Heart right ventricle (tissue), 16 donors: Measurements from ENCODE around the gene PUM1. TPM values are rescaled to one million over a fixed set of nuclear protein-coding genes. Genes with fewer than 3 reads are reported as not detected.

Source experiments
- ATAC-seq, 8 donors: fragments of 200-7000 bp; cut with Tn5 transposase; one replicate each; pipeline ENCODE4 v1.9.1; 2020; ENCODE audit warnings: mild to moderate bottlenecking in 8 of 8, moderate library complexity in 8 of 8, moderate number of reproducible peaks in 1 of 8
- DNase-seq, 2 donors: peaks; one replicate each; pipeline ENCODE4 v3.0.0-alpha.2; 2020
- H3K27ac ChIP-seq, 10 donors: fragments of 200-600 bp; sonication (generic) in 2 of 10; one replicate each; pipeline versions ENCODE4 v1.5.0 to v1.8.0; 2020 to 2022; ENCODE audit warnings: mild to moderate bottlenecking in 3 of 10
- H3K27me3 ChIP-seq, 7 donors: fragments of 200-600 bp; one replicate each; pipeline ENCODE4 v1.8.0; 2021 to 2022; ENCODE audit warnings: mild to moderate bottlenecking in 2 of 7
- H3K36me3 ChIP-seq, 9 donors: fragments of 200-600 bp; sonication (generic) in 1 of 9; one replicate each; pipeline versions ENCODE4 v1.5.0 to v1.8.0; 2020 to 2022; ENCODE audit warnings: mild to moderate bottlenecking in 2 of 9
- H3K4me1 ChIP-seq, 9 donors: fragments of 200-600 bp; sonication (generic) in 1 of 9; one replicate each; pipeline versions ENCODE4 v1.5.0 to v1.8.0; 2020 to 2022; ENCODE audit warnings: mild to moderate bottlenecking in 4 of 9
- H3K4me3 ChIP-seq, 10 donors: fragments of 200-600 bp; sonication (generic) in 2 of 10; one replicate each; pipeline versions ENCODE4 v1.5.0 to v1.8.0; 2020 to 2022; ENCODE audit warnings: mild to moderate bottlenecking in 7 of 10, moderate library complexity in 2 of 10
- H3K9me3 ChIP-seq, 11 donors: fragments of 200-600 bp in 10 of 11; sonication (generic) in 2 of 11; one replicate each; pipeline versions ENCODE4 v1.5.0 to v1.8.0; 2013 to 2022; ENCODE audit warnings: mild to moderate bottlenecking in 2 of 11, control low read depth in 1 of 11, moderate library complexity in 1 of 11
- CTCF ChIP-seq, 9 donors: fragments of 200-600 bp; sonication (generic) in 2 of 9; IDR thresholded peaks; one replicate each; pipeline versions ENCODE4 v1.5.0 to v1.8.0; 2021 to 2022; ENCODE audit warnings: antibody characterized with exemption in 9 of 9, mild to moderate bottlenecking in 5 of 9, moderate library complexity in 1 of 9
- WGBS, 2 donors: extraction: QIAGEN DNeasy Blood & Tissue Kit; methylation state at CpG; one replicate each; pipeline ENCODE4 v1.1.7; 2013; ENCODE audit warnings: inconsistent platforms in 1 of 2; 5-methylcytosine and 5-hydroxymethylcytosine counted together
- intact Hi-C, 10 donors: fragments of 100-400 bp; cut with DNase I; formaldehyde crosslinking; loops; one replicate each; pipeline versions ENCODE4 v1.11.1 to v1.14.2; 2022
- polyA plus RNA-seq, 2 donors: library from polyadenylated mRNA; stranded (reverse); fragments of 200-250 nt; gene quantifications; one replicate each; pipeline ENCODE4 v1.2.3, GENCODE V29; 2013
- total RNA-seq, 10 donors: library from RNA; stranded (reverse); fragmentation: NEBNext Ultra II Directional in 3 of 10; extraction: Animal tissue kit (Norgen Biotek cat#: 25700) in 3 of 10; gene quantifications; one replicate each; pipeline versions ENCODE4 v1.2.1 to v1.2.4, GENCODE V29; 2021 to 2023
- donor health status: Arrhythmogenic right ventricular cardiomyopathy.
- donor health status: ischemic (EF 13 %, LVEDD 7.1; RV severe dilation, severe dysfunction).
- donor health status: healthy with polysubstance abuse.
- donor health status: DM: no; HTN: yes; CAD: no.
- donor health status: DM: no; HTN: no; CAD: no.
- donor health status: ischemic (EF 25% LVEDD 6.9; RV normal size, moderate dysfunction).
- donor health status: ischemic (EF 25% LVEDD 5.7; RV mildly dilated, moderate dysfunction).
- donor health status: healthy.
- donor health status: DM: yes; HTN: yes; CAD: no.
- donor health status: Ischemic cardiomyopathy.
- donor health status: ischemic (EF 35%, LVEDD 5.7; RV mildly dilated, moderate dysfunction).
- donor health status: nonischemic (EF 11% LVEDD 7.7; RV severe dilation, severe dysfunction).
- donor health status: DM: yes; HTN: yes; CAD: no.
- donor health status: PGD.
- donor health status: ischemic (EF 29% LVEDD 5.4; RV normal size, mild dysfunction).
- donor health status: nonischemic (EF 23%, LVEDD 6.1; RV moderate dilation, normal function).

The PUM1 gene
- total and polyA plus RNA-seq, 12 donors: 13.5 to 91.2 (median 81.0) TPM

- Histone ChIP-seq H3K4me3 (no peak overlapping the region), H3K4me1 (peaks cover 0 to 10% (median 0%) of the 10 kb centered on the region in 9 donors), H3K27me3 (peaks cover 0 to under 1% (median 0%) of the 10 kb centered on the region in 7 donors), H3K36me3 (peaks cover 0 to 48% (median 16%) of the 10 kb centered on the region in 9 donors), H3K9me3 (no peaks in the 10 kb centered on the region), H3K27ac (no peak overlapping the region)
- ATAC-seq (peak in 4 of 8 donors; percentile 8 to 25 (median 17)), DNase-seq (no peak)
- intact Hi-C loops: loop anchor here in 3 of 10 donors (5.0 kb wide), 2 partner anchors 148 to 208 kb away; partner anchors contain the start of gene MATN1 (in 2 of the 3)
- 77 to 79% methylated on average over 8 of the region's 8 CpGs for WGBS, 2 donors
- no peak for TF ChIP-seq CTCF (IDR thresholded peaks at IDR 0.05)
Measured at GRCh38 chr1:30929944-30930525, 135.5 kb downstream of the PUM1 start.

- peak; percentile 31 to 83 (median 66) for ATAC-seq
- no peaks in the 10 kb centered on the region for H3K9me3 ChIP-seq
- no peak overlapping the region for H3K4me3 ChIP-seq
- peaks cover 0 to 40% (median 16%) of the 10 kb centered on the region in 9 donors for H3K36me3 ChIP-seq
- H3K27me3 ChIP-seq: peaks cover 0 to 7% (median 0%) of the 10 kb centered on the region in 7 donors
- intact Hi-C loops: loop anchor here in 3 of 10 donors (5.0 kb wide), 2 partner anchors 147 to 207 kb away; partner anchors contain the start of gene MATN1 (in 2 of the 3)
- peak overlapping the region in 1 of 10 donors; percentile 44 for H3K27ac ChIP-seq
- DNase-seq: no peak
- WGBS, 2 donors: 55 to 57% methylated on average over 6 of the region's 6 CpGs
- H3K4me1 ChIP-seq: peaks cover 0 to 10% (median 0%) of the 10 kb centered on the region in 9 donors
- peak; percentile 36 to 76 (median 71) for TF ChIP-seq CTCF (IDR thresholded peaks at IDR 0.05)
Measured at GRCh38 chr1:30929135-30929889, 136.2 kb downstream of the PUM1 start.

GRCh38 chr1:30928789-30929134 is 136.8 kb downstream of the PUM1 start:
- peak overlapping the region in 1 of 10 donors; percentile 44 for H3K27ac ChIP-seq
- no peak for TF ChIP-seq CTCF (IDR thresholded peaks at IDR 0.05)
- ATAC-seq: peak in 1 of 8 donors; percentile 23

GRCh38 chr1:30928171-30928570 is 137.3 kb downstream of the PUM1 start:
- DNase-seq (no peak), ATAC-seq (no peak)
- H3K36me3 ChIP-seq: peaks cover 0 to 29% (median 7%) of the 10 kb centered on the region in 9 donors
- intact Hi-C loops: loop anchor here in 3 of 10 donors (5.0 kb wide), 2 partner anchors 146 to 206 kb away; partner anchors contain the start of gene MATN1 (in 2 of the 3)
- no peaks in the 10 kb centered on the region for H3K9me3 ChIP-seq
- H3K4me3 ChIP-seq: no peak overlapping the region
- peaks cover 0 to 10% (median 0%) of the 10 kb centered on the region in 9 donors for H3K4me1 ChIP-seq
- 88 to 89% methylated on average over 7 of the region's 7 CpGs for WGBS, 2 donors
- no peak for TF ChIP-seq CTCF (IDR thresholded peaks at IDR 0.05)
- H3K27me3 ChIP-seq: peaks cover 0 to 7% (median 0%) of the 10 kb centered on the region in 7 donors
- no peak overlapping the region for H3K27ac ChIP-seq

More at GRCh38 chr1:30928789-30929134, 136.8 kb downstream of the PUM1 start:
- H3K4me1 ChIP-seq: peaks cover 0 to 10% (median 0%) of the 10 kb centered on the region in 9 donors
- H3K27me3 ChIP-seq: peaks cover 0 to 7% (median 0%) of the 10 kb centered on the region in 7 donors
- H3K36me3 ChIP-seq: peaks cover 0 to 35% (median 10%) of the 10 kb centered on the region in 9 donors
- no peak for DNase-seq
- H3K4me3 ChIP-seq: no peak overlapping the region
- no peaks in the 10 kb centered on the region for H3K9me3 ChIP-seq
- intact Hi-C loops: loop anchor here in 3 of 10 donors (5.0 kb wide), 2 partner anchors 146 to 206 kb away; partner anchors contain the start of gene MATN1 (in 2 of the 3)
- 74 to 92% methylated on average over 2 of the region's 2 CpGs for WGBS, 2 donors
